ELR (cell line): ENCODE results near the gene NRARP.

Source experiments
- DNase-seq: peaks from one replicate; pipeline ENCODE4 v3.0.0-alpha.2; 2015; ENCODE audit warnings: low read depth

NRARP gene

GRCh38 chr9:137310189-137311052, 8.3 kb upstream of the NRARP start:
- DNase-seq: no peak

DNA sequence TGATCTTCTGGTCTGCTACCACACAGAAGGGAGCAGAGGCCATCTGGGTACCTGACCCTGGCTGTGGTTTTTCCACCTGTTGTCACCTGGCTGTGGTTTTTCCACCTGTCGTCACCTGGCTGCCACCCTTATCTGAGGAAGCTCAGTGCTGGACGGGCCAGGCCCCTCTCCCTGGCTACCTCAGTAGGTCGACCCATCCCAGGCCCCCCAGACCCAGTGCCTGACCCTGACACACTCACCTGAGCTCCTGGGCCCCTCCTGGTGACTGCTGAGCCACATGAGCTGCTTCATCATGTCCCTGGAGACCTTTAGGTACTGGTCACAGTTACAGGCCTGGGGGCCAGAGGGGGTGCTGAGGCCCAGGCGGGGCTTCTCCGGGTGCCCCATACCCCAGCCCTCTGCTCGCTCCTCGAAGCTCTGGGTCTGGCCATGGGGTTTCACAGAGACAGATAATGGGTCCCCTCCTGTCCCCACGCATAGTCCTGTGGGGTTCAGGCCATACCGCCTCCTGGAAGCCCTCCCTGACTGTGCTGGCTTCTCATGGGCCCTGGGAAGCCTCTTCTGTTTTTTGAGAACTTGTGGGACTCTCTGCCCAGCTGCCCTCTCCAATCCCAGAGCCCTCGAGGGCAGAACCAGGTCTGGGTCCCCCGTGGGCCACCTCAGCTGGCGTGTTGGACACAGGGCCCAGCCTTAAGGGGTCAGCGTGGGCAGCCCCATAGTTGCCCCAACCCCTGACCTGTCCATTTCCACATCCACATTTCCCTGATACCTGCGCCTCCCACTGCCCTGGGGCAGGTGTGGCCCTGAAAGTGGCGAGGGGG, 7.5 kb upstream of the NRARP start:
- DNase-seq: no peak

DNA sequence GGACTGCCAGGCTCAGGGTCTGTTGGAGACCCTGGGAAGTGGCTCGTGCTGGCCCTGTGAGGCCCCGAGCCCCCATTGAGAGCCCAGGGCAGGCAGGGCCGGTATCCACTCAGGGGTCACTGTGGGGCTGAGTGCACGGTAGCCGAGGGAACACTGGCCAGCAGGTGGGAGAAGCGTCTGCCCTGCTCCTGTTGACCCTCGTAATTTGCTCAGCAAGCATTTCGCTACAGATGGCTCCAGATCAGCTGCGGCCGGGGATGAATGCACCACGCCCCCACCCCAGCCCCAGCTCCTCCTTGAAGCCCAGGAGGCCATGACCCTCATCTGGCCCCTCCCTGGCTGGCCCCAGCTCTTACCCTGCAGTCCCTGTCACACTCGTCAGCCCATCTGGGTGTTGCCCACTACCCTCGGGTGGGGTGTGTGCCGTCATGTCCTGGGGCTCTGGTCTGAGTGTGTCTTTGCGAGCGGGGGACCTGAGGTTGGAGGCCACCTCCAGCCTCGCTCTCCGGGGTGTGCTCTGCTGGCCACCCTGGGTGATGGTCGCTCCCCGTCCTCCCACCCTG, 6.1 kb upstream of the NRARP start:
- no peak for DNase-seq

GRCh38 chr9:137307255-137308056, 5.4 kb upstream of the NRARP start:
- no peak for DNase-seq

DNA sequence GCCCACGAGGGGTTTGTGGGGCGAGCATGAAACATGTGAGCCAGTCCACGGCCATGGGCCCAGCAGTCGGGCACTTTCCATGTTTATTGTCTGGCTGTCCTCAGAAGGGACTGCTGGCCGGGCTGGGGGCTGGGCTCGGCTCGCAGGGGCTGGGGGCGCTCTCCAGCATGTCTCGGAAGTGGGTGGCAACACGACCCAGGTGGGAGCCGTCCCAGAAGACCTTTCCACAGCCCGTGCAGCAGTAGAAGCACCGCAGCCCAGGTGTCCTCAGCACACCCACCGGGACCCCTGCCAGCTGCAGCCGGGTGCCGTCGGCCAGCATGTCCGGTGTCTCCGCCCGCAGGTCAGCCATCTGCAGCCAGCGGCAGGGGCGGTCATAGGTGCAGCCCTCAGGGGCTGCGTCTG, 4.8 kb upstream of the NRARP start:
- DNase-seq: no peak

DNA sequence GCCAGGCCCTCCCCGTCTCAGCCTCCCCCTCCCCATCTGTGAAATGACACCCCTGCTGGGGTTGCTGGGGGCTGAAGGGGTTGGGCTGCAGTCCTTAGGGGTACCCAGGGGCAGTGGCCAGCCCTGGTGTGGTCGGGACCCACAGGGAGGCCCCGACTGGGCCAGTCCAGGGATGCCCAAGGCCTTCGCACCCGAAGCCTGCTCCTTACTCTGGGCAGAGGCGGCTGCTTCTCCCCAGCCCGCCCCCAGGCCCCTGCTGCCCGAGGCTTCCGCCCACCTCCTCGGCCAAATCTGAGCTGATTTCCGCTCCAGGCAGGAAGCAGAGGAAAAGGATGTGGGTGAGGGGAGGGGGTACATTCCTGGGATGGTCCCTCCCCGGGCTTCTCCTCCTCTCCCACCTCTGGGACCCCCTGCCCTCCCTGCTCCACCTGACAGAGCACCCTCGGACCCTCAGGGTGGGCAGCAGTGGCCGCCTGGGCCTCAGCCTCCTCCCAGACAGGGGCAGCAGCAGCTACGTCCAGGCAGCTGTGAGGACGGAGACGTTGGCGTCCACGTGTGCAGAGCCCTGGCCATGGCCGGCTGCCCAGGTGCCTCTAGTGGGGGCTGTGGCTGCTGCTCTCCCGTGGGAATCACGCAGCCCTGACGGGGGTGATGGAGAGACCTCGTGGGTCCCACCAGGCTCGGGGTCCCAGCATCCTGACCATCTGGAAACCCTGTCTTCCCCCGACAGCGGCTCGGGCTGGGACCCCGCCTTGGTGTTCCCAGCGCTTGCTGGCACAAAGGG, 4.2 kb upstream of the NRARP start:
- no peak for DNase-seq

GRCh38 chr9:137305798-137306065, 3.7 kb upstream of the NRARP start:
- DNase-seq: no peak

GRCh38 chr9:137305060-137305797, 3.2 kb upstream of the NRARP start:
- DNase-seq: no peak

GRCh38 chr9:137304383-137305059, 2.5 kb upstream of the NRARP start:
- DNase-seq: peak; percentile 32

- DNase-seq: no peak
Measured at GRCh38 chr9:137303893-137304382, 1.9 kb upstream of the NRARP start.

- no peak for DNase-seq
Measured at GRCh38 chr9:137303151-137303892, 1.3 kb upstream of the NRARP start.

GRCh38 chr9:137302449-137303150, 529 bp upstream of the NRARP start:
- DNase-seq: peak; percentile 74

- DNase-seq: peak; percentile 45
Measured at GRCh38 chr9:137301081-137301947, 757 bp downstream of the NRARP start.

DNA sequence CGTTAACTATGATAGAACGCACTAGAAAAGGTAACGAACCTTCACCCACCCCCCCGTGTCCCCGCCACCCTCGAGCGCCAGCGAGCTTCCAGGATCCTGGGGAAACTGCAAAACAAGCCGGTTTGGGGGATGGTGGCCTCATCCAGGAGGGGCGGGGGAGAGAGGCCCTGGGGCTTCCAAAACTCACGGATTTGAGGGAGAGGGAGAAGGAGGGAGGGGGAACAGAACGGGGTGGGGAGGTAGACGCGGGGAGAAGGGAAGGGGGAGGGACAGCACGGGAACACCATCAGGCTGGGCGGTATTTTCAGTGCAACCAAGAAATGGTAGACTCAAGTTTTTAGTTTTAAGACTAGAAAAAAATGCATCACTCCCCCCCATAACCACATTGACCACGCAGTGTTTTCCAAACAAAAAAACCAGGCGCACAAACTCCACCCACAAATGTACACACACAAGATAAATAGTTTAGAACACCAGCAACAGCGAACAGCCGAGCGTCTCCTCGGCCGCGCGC, 1.4 kb downstream of the NRARP start:
- peak; percentile 32 for DNase-seq

DNA sequence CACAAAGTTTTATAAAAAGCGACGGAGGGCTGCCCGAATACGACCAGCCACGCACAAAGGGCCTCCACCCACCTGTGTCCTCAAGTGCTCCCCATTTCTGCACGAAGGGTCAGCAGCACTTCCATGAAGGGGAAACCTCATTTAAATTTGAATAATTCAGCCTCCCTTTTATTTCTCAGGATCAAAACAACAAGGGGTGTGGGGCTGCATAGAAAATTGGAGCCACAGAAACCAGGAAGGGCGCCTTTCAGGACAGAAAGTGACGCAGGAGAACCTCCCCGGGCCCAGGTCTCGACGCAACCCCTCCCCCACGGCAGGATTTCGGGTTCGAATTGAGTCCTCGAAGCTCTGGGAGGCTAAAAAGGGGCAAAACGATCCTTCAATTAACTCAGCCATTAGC, 2.1 kb downstream of the NRARP start:
- DNase-seq: no peak

DNA sequence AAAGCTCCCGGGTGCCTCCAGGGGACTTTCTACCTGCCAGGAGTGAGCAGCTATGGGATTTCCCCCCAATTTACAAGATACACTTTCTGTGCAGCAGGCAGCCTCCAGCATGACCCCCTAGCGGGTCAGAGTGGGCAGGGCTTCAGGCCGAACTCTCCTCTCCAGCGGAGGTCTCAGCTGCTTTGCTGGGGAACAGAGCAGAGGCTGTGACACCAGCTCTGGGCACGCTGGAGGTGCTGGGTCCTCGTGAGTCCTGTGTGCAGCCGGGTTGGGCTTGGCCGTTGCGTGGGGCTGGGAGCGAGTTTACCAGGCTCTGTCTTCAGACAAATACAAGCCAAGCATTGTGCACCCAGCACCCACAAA, 2.9 kb downstream of the NRARP start:
- no peak for DNase-seq

GRCh38 chr9:137298401-137299202, 3.5 kb downstream of the NRARP start:
- DNase-seq: no peak
